Stimulated activated CD4-positive, alpha-beta T cell treated with anti-CD3 and anti-CD28 coated beads, Interleukin-1b, Interleukin-23, amount 100 ng/mL, for 24 hours (primary cell): ENCODE measurements around the gene PLK4.
"Not testable (repeated sequence)": the region's sequence is repeated elsewhere in the genome, so short reads cannot be mapped to it uniquely, and the experiment has no call there.

Experiments
- DNase-seq, 4 experiments: peaks; one replicate each; pipeline ENCODE4 v3.0.0-alpha.2; 2020; ENCODE audit warnings: low read depth in 4 of 4, low spot score in 1 of 4

The PLK4 gene

DNA sequence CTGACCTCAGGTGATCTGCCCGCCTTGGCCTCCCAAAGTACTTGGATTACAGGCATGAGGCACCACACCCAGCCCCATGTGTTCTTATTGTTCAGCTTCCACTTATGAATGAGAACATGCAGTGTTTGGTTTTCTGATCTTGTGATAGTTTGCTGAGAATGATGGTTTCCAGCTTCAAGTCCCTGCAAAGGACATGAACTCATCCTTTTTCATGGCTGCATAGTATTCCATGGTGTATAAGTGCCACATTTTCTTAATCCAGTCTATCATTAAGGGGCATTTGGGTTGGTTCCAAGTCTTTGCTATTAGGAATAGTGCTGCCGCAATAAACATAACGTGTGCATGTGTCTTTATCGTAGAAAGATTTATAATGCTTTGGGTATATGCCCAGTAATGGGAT, 19.0 kb downstream of the PLK4 start:
- DNase-seq = not testable (repeated sequence)

DNA sequence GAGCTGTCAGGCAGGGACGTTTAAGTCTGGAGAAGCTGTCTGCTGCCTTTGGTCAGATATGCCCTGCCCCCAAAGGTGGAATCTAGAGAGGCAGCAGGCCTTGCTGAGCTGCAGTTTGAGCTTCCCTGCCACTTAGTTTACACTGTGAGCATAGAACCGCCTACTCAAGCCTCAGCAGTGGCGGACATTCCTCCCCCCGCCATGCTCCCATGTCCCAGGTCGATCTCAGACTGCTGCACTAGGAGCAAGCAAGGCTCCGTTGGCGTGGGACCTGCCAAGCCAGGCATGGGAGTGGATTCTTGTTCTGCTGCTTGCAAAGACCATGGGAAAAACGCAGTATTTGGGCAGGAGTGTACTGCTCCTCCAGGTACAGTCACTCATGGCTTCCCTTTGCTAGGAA, 24.3 kb downstream of the PLK4 start:
- no peak for DNase-seq

DNA sequence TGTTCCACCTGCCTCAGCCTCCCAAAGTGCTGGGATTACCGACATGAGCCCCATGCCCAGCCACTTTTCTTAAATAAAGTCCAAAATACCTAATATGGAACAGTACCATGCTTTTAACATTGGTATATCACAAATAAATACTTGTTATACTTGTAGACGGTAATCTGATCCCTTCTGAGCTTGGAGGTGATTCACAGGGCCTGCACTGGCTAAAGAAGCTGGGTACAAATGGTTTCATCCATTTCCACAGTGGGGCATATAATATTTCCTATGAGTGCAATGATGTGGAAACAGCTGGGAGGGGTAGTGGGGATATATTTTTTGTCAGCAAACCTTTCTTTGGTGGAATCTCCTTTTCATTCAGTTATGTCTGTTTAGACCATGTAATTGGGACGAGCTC, 35.8 kb downstream of the PLK4 start:
- DNase-seq = no peak

GRCh38 chr4:127917151-127917550, 36.5 kb downstream of the PLK4 start:
- no peak for DNase-seq

- no peak for DNase-seq
Observed at GRCh38 chr4:127920521-127920920, 39.8 kb downstream of the PLK4 start.

DNA sequence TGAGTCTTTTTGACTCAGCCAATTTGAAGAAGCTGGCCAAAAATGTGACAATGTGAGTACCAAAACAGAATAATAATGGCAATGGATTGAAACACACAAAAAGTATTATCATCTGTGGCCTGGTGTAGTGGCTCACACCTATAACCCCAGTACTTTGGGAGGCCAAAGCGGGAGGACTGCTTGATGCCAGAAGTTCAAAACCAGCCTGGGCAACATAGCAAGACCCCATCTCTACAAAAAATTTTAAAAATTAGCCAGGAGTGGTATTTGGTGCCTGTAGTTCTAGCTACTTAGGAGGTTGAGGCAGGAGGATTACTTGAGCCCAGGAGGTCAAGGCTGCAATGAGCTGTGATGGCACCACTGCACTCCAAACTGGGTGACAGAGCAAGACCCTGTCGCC, 41.5 kb downstream of the PLK4 start:
- no peak for DNase-seq

- DNase-seq = not testable (repeated sequence)
Observed at GRCh38 chr4:127925720-127926119, 45.0 kb downstream of the PLK4 start.

GRCh38 chr4:127930175-127930574, 49.5 kb downstream of the PLK4 start:
- DNase-seq = no peak

DNA sequence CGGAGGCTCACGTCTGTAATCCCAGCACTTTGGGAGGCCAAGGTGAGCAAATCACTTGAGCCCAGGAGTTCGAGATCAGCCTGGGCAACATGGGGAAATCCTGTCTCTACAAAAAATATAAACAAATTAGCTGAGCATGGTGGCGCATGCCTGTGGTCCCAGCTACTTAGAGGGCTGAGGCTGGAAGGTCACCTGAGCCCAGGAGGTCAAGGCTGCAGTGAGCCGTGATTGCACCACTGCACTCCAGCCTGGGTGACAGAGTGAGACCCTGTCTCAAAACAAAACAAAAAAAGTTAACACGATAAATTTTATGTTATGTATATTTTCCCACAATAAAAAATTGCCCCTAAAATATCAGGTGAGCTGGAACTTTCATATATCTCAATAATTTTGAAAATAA, 51.1 kb downstream of the PLK4 start:
- DNase-seq = not testable (repeated sequence)

GRCh38 chr4:127936974-127937373, 56.3 kb downstream of the PLK4 start:
- DNase-seq = no peak
